ENCODE data around the gene C13orf46. TPM values are rescaled to one million over a fixed set of nuclear protein-coding genes. Genes with fewer than 3 reads are reported as not detected.

Gene C13orf46
- total and polyA plus RNA-seq, 2 of the 8 experiments (the other 6 are each of a cell fraction or from before 2014, with no cell fraction given), result 0.23 to 0.28 TPM

- POLR2A ChIA-PET (ENCODE audit: partially characterized antibody), result interaction anchor here (1.1 kb wide), 1 partner anchor 11 kb away, joined by 3 read pairs; no protein-coding TSS in a partner anchor
- Histone ChIP-seq H2BK5ac (ENCODE audit: low read depth, low read length) (no peak overlapping the region), H3K36me3 (ENCODE audit: control insufficient read depth in 2 of 4, insufficient read depth in 4 of 4, low read length in 3 of 4) (no peaks in the 10 kb centered on the region), H3K27me3 (replicated peaks in 1 of 4; ENCODE audit: control insufficient read depth in 3 of 4, extremely low read depth in 1 of 4, insufficient read depth in 3 of 4, low read length in 3 of 4) (no peaks in the 10 kb centered on the region), H3K56ac (replicated peaks; ENCODE audit: insufficient read length, low read depth, low read length) (no peak overlapping the region), H4K5ac (ENCODE audit: insufficient read length, low read depth, low read length) (no peak overlapping the region), H3K9me3 (ENCODE audit: insufficient read depth in 2 of 2, low read depth in 1 of 2, low read length in 1 of 2) (peaks cover 0 to 3% of the 10 kb centered on the region in 2 experiments; a peak in 1 of 4 replicates), H2AK5ac (ENCODE audit: low read depth, low read length) (no peak overlapping the region), H2BK120ac (replicated peaks; ENCODE audit: low read depth, low read length) (no peak overlapping the region), H3K23ac (ENCODE audit: insufficient read length) (no peak overlapping the region), H3K4me2 (ENCODE audit: insufficient read depth in 1 of 2, low read depth in 2 of 2, low read length in 2 of 2) (no peak overlapping the region), H2BK15ac (ENCODE audit: low read length) (no peak overlapping the region), H3K14ac (ENCODE audit: insufficient read length) (no peak overlapping the region), H2BK20ac (ENCODE audit: low read length) (no peak overlapping the region), H2AFZ (ENCODE audit: low read length) (no peak overlapping the region), H3K4ac (replicated peaks; ENCODE audit: insufficient read length, low read depth, low read length) (no peak overlapping the region), H4K91ac (replicated peaks; ENCODE audit: insufficient read length, low read length) (no peak overlapping the region), H3K27ac (ENCODE audit: low read depth, low read length) (no peak overlapping the region), H3K9ac (replicated peaks in 1 of 4; ENCODE audit: extremely low read depth in 1 of 4, low read depth in 3 of 4, low read length in 3 of 4) (no peak overlapping the region), H4K20me1 (replicated peaks in 1 of 2; ENCODE audit: control insufficient read depth in 1 of 2, insufficient read depth in 2 of 2, low read length in 2 of 2) (no peaks in the 10 kb centered on the region), H3K79me1 (ENCODE audit: low read depth, low read length) (no peaks in the 10 kb centered on the region), H3K18ac (ENCODE audit: extremely low read depth, low read length) (no peak overlapping the region), H3K4me3 (ENCODE audit: extremely low read depth in 1 of 4, insufficient read depth in 2 of 4, low read depth in 3 of 4, low read length in 4 of 4) (no peak overlapping the region), H3K4me1 (replicated peaks in 1 of 4; ENCODE audit: control insufficient read depth in 3 of 4, insufficient read depth in 4 of 4, low read length in 3 of 4) (no peaks in the 10 kb centered on the region), H4K8ac (ENCODE audit: extremely low read depth, insufficient read depth, low read length) (no peak overlapping the region), H3K23me2 (ENCODE audit: low read depth, low read length) (no peaks in the 10 kb centered on the region), H2BK12ac (ENCODE audit: low read depth, low read length) (no peak overlapping the region), H3K79me2 (ENCODE audit: control insufficient read depth in 1 of 2, insufficient read depth in 2 of 2, low read length in 2 of 2) (no peaks in the 10 kb centered on the region)
- FAIRE-seq (no peak), DNase-seq (ENCODE audit: low read depth in 1 of 2, low spot score in 2 of 2) (no peak)
- WGBS, 2 experiments (ENCODE audit: extremely low coverage in 1 of 2, insufficient coverage in 1 of 2, insufficient read length in 1 of 2, insufficient replicate concordance in 2 of 2, low coverage in 1 of 2, low lambda C conversion rate in 2 of 2, missing lambda C conversion rate in 1 of 2), result 87% methylated on average over 12 of the region's 12 CpGs; no CpG with 5 or more reads in 1 of the 2 experiments
- CTCF ChIA-PET (ENCODE audit: partially characterized antibody), result interaction anchor here (1.1 to 2.7 kb wide), 2 partner anchors 10 to 123 kb away, joined by 3 to 8 read pairs; no protein-coding TSS in a partner anchor
- TF ChIP-seq TBP (IDR thresholded peaks at IDR 0.05; ENCODE audit: low read depth, low read length) (no peak), SAP30 (IDR thresholded peaks at IDR 0.05; ENCODE audit: insufficient read depth, insufficient replicate concordance, low read length) (no peak), EP300 (IDR thresholded peaks at IDR 0.05; ENCODE audit: borderline replicate concordance in 1 of 2, low read depth in 2 of 2, low read length in 2 of 2) (no peak), MAFK (IDR thresholded peaks at IDR 0.05; ENCODE audit: low read depth, low read length) (no peak), SP1 (IDR thresholded peaks at IDR 0.05; ENCODE audit: low read depth, low read length) (no peak), CHD2 (IDR thresholded peaks at IDR 0.05; ENCODE audit: low read length) (no peak), NANOG (IDR thresholded peaks at IDR 0.05; ENCODE audit: insufficient read depth, low read depth, low read length, poor library complexity, severe bottlenecking) (no peak), E2F6 (IDR thresholded peaks at IDR 0.05) (no peak), FOSL1 (IDR thresholded peaks at IDR 0.05; ENCODE audit: insufficient read depth, low read depth, low read length) (no peak), GABPA (IDR thresholded peaks at IDR 0.05; ENCODE audit: borderline replicate concordance, insufficient read depth, low read length) (no peak), SIRT6 (IDR thresholded peaks at IDR 0.05; ENCODE audit: low read length) (no peak)
Measured at GRCh38 chr13:113926951-113927660, 46.8 kb downstream of the C13orf46 start.

Measured in H1 (cell line).